HG02678 (cell line): ENCODE data around the gene SCML2.
"Not testable (repeated sequence)": the region's sequence is repeated elsewhere in the genome, so short reads cannot be mapped to it uniquely, and the experiment has no call there.

Source experiments
- ATAC-seq: cut with Tn5 transposase; IDR thresholded peaks from one replicate; pipeline ENCODE4 v1.9.1; 2021; ENCODE audit warnings: mild to moderate bottlenecking, moderate library complexity; ENCODE audit not compliant: unreplicated experiment

SCML2 gene

DNA sequence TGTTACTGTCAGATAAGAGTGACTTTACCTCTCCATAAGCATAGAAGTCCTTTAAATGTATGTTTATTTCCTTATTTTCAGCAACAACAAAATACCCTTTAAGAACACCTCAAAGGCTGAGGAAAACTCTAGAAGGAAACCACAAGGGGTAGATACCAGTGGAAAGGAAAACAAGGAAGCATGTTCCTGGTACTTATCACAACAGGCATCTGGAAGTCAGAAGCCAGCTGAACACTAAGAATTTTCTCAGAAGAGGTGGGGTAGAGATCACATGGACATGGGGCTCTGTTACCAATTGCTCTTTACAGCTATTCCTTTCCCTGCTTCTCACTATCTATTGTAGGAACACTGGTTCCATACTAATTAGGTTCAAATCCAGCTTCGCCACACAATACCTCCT, 82.3 kb downstream of the SCML2 start:
- no peak for ATAC-seq

DNA sequence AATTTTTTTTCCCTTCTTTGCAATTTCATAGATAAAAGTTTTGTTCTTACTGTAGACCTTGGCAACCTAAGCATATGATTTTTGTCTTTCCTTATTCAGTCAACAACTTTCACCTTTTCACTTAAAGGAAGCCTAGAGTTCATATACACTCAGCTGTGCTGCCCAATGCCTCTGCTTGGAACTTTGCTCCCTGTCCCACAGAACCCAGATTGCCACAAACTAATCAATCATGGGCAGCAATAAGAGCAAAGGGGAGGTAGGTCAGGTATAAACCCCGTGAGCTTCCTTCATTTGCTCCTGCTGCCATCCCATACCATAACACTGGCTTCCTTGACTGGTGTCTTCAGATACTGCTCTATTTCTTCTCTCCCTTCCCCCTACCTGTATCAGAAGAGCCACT, 82.8 kb downstream of the SCML2 start:
- no peak for ATAC-seq

DNA sequence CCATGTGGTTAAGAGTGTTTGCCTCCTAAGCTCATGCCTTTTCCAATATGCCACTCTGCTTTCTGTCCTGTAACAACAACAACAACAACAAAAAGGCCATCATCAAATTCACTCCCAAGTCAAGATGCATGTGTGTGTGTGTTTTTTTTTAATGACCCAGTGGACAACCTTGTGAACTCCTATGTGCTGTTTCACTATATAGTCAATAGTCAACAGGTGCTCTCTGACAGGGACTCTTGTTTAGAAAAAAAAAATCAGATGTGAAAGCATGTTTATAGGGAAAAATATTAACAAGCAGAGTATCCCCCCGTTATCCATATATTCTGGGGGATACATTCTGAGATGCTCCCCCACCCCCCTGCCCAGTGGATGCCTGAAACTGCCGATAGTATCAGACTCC, 83.2 kb downstream of the SCML2 start:
- no peak for ATAC-seq

DNA sequence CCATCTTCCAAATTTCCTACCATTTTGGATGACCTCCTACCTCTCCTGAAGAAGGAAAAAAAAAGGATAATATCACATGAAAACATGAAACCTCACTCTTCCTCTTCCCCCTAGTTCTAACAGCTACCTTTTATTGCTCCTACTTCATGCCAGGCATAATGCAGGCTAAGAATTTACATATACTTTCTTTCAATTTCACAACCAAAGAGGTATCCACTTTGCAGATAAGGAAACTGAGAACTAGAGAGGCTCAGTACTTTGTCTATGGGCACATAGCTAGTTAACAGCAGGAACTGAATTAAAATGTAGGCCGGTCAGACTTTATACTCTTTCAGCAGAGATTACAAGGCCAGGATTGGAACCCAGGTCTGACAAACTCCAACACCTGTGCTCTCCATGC, 99.4 kb downstream of the SCML2 start:
- no peak for ATAC-seq

DNA sequence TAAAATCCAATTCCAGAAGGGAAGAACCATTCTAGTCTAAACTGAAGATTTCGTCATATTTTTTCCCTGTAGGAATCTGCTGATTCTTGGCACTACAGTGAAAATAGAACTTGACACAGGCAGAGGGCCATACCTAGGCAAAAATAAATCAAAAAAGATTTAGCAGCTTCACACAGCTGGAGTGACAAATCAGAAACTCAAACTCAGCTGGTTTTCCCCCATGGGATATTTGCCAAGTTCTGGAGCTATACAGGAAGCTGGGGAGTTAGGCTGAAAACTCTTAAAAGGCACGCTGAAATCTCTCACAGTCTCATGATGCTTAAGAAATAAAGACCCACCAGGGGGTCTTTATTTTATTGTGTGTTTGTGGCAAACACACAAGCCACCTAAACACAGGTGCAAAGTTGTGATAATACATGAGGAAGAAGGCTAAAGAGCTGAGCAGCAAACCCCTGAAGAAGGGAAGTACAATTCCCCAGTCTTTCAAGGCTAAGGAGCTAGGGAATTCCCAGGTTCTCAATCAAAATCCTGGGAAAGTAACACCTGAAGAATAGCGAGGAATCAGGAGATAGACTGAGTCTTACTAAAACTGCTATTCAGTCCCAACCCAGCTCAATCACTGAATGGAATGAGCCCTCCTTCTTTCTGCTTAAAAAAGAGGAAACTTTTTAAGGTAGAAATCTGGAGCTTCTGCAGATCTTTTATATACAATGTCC, 101.7 kb downstream of the SCML2 start:
- no peak for ATAC-seq

DNA sequence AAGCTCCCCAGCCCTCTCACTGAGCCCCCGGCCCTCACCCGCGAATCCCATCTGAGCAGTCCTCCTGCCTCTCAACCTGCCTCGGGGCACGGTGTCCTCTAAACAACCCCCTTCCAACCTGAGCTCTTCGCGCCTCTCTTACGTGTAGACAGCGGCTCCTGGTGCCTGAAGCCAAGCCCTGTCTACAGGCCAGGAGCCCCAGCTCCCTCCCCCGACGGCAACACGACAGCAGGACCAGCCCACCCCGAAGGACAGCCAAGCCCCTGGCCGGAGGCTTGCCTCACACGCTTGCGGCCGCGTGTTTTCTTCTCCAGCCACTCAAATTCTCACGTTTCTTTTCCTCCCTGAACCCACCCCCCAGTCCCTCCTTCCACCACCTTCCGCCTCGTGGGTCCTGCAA, 124.8 kb downstream of the SCML2 start:
- ATAC-seq = not testable (repeated sequence)

DNA sequence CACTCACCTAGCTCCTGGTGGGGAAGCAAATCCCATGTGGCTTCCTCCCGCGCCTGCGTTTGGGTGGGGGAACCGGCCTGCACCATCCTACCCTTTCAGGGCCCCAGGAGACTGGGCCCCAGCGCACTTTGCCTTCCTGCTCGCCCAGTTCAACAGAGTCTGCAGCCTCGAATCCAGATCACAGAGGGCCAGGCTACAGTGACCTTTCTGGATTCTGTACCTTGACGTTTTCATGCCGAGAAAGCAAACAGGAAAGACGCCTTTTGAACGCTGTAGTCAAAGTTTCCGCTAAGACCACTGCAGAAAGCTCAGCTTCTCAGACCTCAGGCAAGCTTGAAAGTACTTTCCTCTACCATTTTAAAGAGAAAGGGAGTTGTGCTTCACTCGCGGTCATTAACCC, 126.4 kb downstream of the SCML2 start:
- ATAC-seq = no peak

DNA sequence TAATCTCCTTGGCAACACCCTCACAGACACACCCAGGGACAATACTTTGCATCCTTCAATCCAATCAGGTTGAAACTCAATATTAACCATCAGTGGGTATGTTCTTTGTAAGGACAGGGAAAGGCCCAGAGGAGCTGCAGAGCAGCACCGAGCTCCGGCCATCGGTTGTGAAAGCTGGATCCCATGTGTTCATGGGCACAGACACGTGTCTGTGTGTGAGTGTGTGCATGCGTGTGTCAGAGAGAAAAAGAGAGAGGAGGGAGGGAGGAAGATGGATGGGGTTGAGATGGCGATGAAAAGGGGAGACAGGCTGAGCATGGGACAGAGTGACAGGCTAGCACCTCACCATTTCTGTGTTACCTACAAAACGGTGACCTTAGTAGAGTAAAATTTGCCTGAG, 127.0 kb downstream of the SCML2 start:
- no peak for ATAC-seq

DNA sequence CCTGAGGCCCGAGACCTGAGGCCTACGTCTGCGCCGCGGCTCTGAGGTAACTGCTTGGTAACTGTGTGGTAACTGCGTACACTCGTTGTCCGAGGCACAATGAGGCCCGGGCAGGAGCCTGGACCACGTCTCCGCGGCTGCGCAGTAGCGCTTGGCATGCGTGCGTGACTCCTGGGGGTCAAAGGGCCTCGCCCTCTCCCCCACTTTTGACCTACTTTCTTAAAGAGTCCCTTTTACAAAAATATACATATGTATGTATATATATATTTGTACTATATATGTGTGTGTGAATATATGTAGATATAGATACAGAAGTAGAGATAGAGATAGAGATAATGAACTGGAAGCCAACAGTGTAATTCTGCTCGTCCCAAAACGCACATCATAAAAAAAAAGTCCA, 133.7 kb downstream of the SCML2 start, which contains the start of gene BEND2:
TSS of gene BEND2 (minus strand) at position 101 of the 400 bp plus-strand sequence. CDS start 136 bp downstream, outside the sequence.
- no peak for ATAC-seq

DNA sequence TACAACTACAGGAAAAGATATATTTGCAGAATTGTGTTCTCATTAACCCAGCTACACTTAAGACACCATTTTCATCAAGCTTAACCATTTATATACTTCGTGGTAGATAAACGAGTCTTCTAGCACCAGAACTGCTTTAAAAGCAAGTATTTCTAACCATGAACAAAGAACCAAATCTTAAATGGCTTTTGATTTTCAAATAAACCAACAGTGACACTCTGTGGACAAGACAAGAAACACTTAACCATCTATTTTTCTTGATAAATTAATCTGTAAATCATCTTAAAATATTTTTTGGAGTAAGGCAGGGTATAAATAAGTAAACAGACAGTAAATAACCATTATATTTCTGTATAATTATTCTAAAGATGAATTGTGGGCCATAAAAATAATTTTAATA, 144.0 kb downstream of the SCML2 start:
- no peak for ATAC-seq

DNA sequence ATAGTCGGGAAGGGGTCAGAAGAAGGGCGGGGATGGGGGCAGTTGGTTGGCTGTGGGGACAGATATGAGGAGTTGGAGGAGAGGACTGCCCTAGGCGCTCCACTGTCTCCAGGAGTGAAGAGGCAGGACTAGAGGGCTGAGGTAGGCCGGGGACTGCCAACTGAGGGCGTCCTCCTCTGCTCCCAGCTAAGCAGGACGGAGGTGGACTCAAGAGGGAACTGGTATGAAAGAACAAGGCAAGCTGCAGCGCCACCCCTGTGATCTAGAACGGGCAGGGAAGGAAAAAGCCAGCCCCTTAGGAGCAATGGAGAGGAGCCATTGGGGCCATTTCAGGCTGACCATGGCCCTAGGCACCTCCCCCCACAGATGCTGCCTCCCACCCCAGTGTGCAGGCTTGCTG, 147.8 kb downstream of the SCML2 start:
- ATAC-seq = no peak

DNA sequence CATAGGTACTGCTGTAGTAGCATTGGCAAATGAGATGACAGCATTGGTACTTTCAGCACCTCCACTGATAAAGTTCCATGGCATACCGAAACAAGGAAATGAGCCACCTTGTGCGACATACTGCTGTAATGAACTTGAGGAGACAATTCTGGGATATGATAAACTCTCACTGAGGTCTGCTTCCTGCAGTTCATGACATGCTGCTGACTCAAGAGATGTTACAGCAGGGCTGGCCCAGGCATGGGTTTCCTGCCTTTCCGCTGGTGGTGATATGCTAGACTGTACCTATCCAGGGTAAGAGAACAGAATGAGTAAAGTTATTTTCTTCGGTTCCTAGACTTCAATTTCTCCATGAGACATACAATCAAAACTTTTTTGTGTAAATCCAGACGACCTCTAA, 150.9 kb downstream of the SCML2 start:
- ATAC-seq = no peak

DNA sequence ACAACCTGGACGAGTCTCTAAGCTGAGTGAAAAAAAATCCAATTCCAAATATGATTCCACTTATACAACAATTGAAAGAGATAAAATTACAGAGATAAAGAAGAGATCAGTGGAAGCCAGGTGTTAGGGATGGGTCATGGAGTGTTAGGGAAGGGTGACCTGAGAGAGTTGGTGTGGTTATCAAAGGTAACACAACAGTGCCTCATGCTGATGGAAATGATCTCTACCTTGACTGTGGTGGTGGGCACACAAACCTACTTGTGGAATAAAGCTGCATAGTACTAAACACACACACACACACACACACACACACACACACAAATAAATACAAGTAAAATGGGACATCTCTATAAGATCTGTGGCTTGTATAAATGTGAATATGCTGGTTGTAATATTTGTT, 159.8 kb downstream of the SCML2 start:
- ATAC-seq = no peak
